MG63 (cell line): Measurements from ENCODE around the gene MTFP1. TPM values are rescaled to one million over a fixed set of nuclear protein-coding genes. Genes with fewer than 3 reads are reported as not detected.
"Not testable (repeated sequence)": the region's sequence is repeated elsewhere in the genome, so short reads cannot be mapped to it uniquely, and the experiment has no call there.

Source experiments
- DNase-seq: peaks from one replicate; pipeline ENCODE4 v3.0.0-alpha.2; 2020
- H3K27me3 ChIP-seq: fragments of 250-450 bp; sonication (Bioruptor Pico); 2 replicates; pipeline ENCODE4 v1.5.1; 2020; ENCODE audit warnings: mild to moderate bottlenecking, moderate library complexity
- H3K36me3 ChIP-seq: fragments of 250-450 bp; sonication (Bioruptor Pico); 2 replicates; pipeline ENCODE4 v1.5.1; 2020; ENCODE audit warnings: mild to moderate bottlenecking, moderate library complexity
- H3K4me3 ChIP-seq: fragments of 250-450 bp; sonication (Bioruptor Pico); 2 replicates; pipeline ENCODE4 v1.5.1; 2020; ENCODE audit warnings: mild to moderate bottlenecking, moderate library complexity
- H3K9me3 ChIP-seq: fragments of 250-450 bp; sonication (Bioruptor Pico); 2 replicates; pipeline ENCODE4 v1.5.1; 2020; ENCODE audit warnings: mild to moderate bottlenecking, moderate library complexity
- total RNA-seq: library from RNA; depleted of rRNA; stranded (reverse); fragments of >200 nt; shearing (Covaris generic); gene quantifications from 2 replicates; pipeline ENCODE4 v1.2.3, GENCODE V29; 2014; ENCODE audit warnings: low replicate concordance

Gene MTFP1
- total RNA-seq, 1 experiment from 2014 or later = 35.5 TPM

DNA sequence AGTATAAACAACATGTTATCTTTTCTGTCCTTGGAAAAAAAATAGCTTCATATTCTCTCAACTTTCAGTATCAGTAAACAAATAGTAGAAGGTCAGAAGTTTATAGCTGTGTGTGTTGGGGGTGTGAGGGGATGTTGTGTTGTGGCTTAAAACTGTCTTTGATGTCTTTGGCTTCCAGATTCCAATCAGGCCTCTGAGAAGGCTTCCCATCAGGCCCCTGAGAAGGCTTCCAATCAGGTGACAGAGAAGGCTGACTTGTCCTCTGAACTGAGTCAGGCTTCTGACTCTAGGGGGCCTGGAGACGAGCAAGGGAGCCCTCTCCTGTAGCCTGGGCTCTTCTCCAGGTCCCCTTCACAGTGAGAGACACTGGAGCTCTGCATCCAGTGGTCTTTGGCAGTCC is 9.3 kb downstream of the MTFP1 start:
- no peaks in the 10 kb centered on the region for H3K9me3 ChIP-seq
- no peaks in the 10 kb centered on the region for H3K27me3 ChIP-seq
- DNase-seq = no peak
- no peak overlapping the region for H3K4me3 ChIP-seq
- H3K36me3 ChIP-seq = no peaks in the 10 kb centered on the region

DNA sequence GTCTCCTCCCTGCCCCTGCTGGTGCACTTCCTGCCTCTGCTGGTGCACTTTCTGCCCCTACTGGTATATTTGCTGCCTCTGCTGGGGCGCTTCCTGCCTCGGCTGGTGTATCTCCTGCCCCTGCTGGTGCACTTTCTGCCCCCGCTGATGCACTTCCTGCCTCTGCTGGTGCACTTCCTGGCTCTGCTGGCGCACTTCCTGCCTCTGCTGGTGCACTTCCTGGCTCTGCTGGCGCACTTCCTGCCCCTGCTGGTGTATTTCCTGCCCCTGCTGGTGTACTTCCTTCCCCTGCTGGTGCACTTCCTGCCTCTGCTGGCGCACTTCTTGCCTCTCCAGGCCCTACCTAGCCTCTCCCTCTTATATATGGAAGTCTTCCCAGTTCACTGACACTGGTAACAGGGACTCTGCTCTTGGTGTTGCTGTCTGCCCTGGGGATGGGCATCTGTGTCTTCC is 10.1 kb downstream of the MTFP1 start:
- H3K27me3 ChIP-seq = no peaks in the 10 kb centered on the region
- H3K4me3 ChIP-seq = no peak overlapping the region
- DNase-seq = no peak
- no peaks in the 10 kb centered on the region for H3K36me3 ChIP-seq
- H3K9me3 ChIP-seq = no peaks in the 10 kb centered on the region

DNA sequence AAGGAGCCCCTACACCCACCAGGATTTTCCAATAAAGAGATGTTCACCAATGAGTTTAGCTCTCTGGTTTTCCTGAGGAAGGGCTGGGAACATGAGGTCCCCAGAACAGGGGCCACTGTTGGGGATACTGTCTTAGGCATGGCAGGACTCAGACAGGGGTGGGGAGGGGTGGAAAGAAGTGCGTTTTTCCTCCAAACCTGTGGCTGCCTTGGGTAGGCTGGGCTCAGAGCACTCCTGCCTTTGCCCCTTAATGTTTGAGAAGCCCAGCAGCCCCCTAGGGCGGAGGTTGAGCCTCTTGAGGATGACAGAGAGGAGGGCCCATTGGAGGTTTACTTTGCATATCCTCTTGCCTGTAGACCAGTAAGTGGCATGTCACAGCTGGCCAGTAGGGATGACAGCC is 10.6 kb downstream of the MTFP1 start:
- DNase-seq = no peak
- H3K9me3 ChIP-seq = no peaks in the 10 kb centered on the region
- H3K36me3 ChIP-seq = no peaks in the 10 kb centered on the region
- H3K27me3 ChIP-seq = no peaks in the 10 kb centered on the region
- H3K4me3 ChIP-seq = no peak overlapping the region

DNA sequence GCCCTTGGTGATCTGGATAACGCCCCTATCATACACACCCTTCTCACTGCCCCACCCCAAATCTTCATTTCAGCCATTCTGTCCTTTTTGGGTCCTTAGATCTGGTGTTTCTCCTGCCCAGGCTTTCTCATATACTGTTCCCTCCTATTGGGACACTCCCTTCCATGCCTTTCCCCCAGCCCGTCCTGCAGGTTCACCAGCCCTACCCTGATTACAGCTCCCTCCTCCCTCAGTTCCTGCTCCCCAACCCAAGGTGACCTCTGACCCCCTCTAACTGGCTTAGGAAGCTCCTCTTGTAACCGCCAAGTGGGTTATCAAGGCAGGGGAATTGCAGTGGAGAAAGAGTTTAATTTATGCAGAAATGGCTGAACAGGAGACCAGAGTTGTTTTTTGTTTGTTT is 13.0 kb downstream of the MTFP1 start:
- no peak overlapping the region for H3K4me3 ChIP-seq
- no peaks in the 10 kb centered on the region for H3K9me3 ChIP-seq
- no peaks in the 10 kb centered on the region for H3K36me3 ChIP-seq
- DNase-seq = no peak
- no peaks in the 10 kb centered on the region for H3K27me3 ChIP-seq

DNA sequence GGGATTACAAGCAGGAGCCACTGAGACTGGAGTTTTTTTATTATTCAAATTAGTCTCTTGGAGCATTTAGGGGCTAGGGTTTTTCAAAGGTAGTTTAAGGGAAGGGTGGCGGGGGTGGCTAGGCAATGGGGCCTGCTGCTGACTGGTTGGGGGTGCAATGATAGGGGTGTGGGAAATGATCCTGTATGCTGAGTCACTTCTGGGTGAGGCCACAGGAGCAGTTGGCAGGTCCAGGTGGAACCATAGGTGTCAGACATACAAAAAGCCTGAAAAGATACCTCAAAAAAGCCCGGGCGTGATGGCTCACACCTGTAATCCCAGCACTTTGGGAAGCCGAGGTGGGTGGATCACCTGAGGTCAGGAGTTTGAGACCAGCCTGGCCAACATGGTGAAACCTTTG is 13.7 kb downstream of the MTFP1 start:
- H3K4me3 ChIP-seq = no peak overlapping the region
- H3K36me3 ChIP-seq = no peaks in the 10 kb centered on the region
- no peaks in the 10 kb centered on the region for H3K9me3 ChIP-seq
- H3K27me3 ChIP-seq = no peaks in the 10 kb centered on the region
- no peak for DNase-seq

DNA sequence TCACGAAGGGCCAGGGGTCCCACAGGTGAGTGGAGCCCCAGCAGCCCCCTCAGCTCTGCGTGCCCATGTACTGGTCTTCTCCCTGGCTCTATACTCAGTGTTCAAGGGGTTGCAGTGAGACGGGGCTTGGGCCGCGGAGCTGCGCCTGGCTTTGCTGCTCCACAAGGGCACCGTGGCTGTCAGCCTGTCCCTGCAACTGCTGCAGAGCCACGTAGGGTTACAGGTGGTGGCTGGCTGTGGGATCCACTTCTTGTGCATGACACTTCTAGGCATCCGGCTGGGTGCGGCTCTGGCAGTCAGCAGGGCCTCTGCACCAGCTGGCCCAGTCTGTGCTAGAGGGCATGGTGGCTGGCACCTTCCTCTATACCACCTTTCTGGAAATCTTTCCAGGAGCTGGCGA is 14.3 kb downstream of the MTFP1 start:
- Histone ChIP-seq H3K36me3 (no peaks in the 10 kb centered on the region), H3K27me3 (no peaks in the 10 kb centered on the region), H3K4me3 (no peak overlapping the region), H3K9me3 (no peaks in the 10 kb centered on the region)
- no peak for DNase-seq

DNA sequence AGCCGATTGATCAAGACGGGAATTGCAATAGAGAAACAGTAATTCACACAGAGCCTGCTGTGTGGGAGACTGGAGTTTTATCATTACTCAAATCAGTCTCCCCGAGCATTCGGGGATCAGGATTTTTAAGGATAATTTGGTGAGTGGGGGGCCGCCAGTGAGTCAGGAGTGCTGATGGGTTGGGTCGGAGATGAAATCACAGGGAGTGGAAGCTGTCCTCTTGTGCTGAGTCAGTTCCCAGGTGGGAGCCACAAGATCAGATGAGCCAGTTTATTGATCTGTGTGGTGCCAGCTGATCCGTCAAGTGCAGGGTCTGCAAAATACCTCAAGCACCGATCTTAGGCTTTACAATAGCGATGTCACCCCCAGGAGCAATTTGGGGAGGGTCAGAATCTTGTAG is 15.5 kb downstream of the MTFP1 start:
- H3K9me3 ChIP-seq = no peaks in the 10 kb centered on the region
- no peak for DNase-seq
- H3K4me3 ChIP-seq = no peak overlapping the region
- H3K36me3 ChIP-seq = no peaks in the 10 kb centered on the region
- no peaks in the 10 kb centered on the region for H3K27me3 ChIP-seq

DNA sequence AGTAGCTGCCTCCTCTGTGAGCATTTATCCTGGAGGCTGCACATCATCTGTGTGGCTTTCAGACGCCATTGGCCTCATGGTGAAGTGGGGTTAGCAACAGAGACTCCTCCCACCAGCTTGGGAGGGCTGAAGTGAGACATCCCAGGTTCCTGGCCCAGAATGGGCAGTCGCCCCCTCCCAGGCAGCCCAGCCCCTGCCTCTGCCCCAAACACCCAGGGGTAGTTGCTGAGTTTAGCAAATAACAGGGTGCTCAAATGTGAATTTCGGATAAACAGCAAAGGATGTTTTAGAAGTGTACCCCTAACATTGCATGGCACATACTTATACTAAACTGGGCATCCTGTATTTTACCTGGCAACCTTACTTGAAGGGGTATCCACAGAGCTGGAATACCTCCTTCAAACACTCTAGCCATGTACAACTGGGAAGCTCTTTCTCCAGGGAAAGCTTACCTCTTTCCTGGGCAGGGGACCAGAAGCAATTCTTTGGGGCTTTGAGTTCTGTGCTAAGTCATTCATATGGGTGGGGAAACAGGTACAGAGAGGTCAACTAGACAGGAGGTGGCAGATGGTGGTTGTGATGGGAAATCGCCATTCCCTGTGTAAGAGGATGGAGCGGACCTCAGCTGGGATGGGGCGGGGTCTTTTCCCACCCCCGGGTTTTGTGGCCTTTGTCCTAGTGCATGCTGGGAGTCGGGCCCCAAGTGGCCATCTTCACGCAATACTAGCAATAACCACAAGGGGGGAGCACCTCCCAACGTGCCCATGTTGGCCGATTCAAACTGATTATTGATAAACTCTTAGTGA is 19.3 kb downstream of the MTFP1 start:
- no peaks in the 10 kb centered on the region for H3K9me3 ChIP-seq
- H3K27me3 ChIP-seq = no peaks in the 10 kb centered on the region
- H3K36me3 ChIP-seq = no peaks in the 10 kb centered on the region
- no peak overlapping the region for H3K4me3 ChIP-seq
- DNase-seq = peak; percentile 61

DNA sequence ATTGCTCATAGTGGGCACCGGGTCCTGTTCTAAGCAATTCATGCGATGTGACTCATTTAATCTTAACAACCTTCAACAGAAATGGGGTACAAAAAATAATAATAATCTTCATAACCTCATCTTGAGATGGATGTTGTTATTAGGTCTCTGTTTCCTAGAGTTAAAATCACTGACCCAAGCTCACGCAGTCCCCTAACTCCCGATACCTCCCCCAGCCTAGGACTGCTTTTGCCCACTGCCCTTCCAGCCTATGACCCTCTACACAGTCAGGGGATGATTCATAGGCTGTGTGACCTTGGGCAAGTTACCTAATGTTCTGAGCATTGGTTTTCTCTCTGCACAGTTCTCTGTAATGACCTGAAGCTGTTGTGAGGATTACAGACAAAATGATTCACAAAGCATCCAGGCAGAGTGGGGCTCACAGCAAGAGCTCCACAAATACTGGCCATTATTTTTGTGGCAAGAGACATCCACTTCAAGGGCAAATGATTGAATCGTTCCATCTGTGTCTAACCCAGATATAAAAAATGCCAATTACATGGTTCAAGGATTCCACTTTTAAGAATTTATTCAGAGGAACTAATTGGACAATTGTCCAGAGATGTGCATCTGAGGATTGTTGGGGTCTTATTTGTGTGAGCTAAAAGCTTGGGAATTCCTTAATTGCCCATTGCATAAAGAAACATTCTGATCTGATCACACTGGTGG is 20.0 kb downstream of the MTFP1 start:
- Histone ChIP-seq H3K9me3 (no peaks in the 10 kb centered on the region), H3K36me3 (no peaks in the 10 kb centered on the region), H3K4me3 (no peak overlapping the region), H3K27me3 (no peaks in the 10 kb centered on the region)
- no peak for DNase-seq

DNA sequence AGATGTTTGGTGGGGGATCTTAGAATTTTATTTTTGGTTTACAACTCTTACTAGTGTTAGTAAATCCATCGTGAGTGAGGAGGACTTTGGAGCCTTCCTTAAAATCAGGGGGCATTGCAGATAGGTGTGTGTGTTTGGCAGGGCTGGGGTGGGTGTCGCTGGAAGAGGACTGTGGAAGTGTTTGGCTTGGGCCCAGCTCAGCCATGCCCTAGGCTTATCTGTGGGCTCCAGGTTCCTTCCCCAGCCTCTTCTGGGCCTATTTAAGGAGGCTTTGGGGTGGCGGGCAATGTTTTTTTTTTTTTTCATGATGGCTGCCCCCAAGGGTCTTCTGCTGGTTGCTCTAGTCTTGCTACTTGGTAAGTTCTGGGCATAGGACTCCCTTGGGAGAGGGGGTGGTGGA is 22.1 kb downstream of the MTFP1 start:
- DNase-seq = no peak
- H3K27me3 ChIP-seq = no peaks in the 10 kb centered on the region
- H3K9me3 ChIP-seq = no peaks in the 10 kb centered on the region
- no peak overlapping the region for H3K4me3 ChIP-seq
- H3K36me3 ChIP-seq = no peaks in the 10 kb centered on the region

DNA sequence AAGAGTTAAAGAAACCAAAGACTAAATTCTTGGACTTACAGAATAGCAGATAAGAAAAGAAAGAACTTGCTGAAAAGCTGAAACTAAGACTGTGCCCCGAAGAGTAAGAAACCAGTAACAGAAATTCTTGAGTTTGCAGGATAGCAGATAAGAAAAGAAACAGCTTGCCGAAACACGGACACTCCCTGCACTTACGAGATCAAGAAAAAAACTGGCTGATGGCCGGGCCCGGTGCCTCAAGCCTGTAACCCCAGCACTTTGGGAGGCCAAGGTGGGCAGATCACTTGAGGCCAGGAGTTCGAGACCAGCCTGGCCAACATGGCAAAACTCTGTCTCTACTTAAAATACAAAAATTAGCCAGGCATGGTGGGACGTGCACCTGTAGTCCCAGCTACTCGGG is 25.9 kb downstream of the MTFP1 start:
- H3K9me3 ChIP-seq, DNase-seq, H3K27me3 ChIP-seq, H3K36me3 ChIP-seq, H3K4me3 ChIP-seq: not testable (repeated sequence)

DNA sequence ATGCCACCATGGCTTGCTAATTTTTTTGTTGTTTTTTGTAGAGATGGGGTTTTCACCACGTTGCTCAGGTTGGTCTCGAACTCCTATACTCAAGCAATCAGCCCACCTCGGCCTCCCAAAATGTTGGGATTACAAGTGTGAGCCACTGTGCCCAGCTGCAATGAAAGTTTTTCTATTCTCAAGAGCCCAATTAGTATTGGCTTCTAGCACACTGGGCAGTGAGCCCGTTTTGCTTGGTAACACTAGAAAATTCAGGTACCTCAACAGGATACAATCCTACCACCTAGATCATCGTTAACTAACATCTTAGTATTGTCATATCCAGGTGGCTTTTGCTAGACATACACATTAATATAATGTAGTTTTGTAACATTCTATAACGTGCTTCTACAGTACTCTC is 27.3 kb downstream of the MTFP1 start:
- Histone ChIP-seq H3K36me3 (no peaks in the 10 kb centered on the region), H3K27me3 (no peaks in the 10 kb centered on the region), H3K9me3 (no peaks in the 10 kb centered on the region), H3K4me3 (no peak overlapping the region)
- no peak for DNase-seq

DNA sequence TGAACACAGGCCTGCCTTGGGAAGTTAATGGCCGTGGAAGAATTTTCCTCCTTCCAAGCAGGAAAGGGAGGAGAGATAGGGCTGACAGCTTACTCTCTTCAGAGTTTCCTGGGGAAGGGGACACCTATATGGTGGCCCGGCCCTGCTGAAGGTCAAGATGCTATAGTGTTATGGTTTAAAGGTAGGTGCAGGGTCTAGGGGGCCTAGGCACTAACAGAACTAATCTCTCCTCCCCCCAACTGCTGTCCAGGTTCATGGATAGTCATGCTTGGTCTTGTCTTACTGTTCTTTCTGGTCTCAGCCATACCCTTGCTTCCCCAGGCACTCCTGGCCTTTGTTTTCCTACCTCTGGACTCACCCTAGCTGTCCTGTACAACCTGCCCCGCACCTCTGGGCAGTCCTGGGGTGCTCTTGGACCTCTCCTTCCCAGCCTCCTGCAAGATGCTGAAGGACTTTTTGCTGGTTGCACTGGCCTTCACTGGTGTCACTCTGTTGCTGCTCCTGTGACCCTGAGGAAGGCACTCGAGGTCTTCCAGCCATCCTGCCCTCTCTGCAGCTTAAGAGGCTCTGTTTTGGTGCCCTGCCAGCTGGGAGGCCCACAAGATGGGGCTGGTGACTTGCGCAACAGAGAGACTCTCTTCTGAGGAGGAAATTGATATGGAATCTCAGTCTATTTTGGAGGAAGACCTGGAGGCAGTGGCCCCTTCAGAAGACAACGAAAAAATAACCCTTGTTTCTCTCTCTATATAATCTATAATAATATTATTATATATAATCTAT is 28.4 kb downstream of the MTFP1 start:
- H3K4me3 ChIP-seq = no peak overlapping the region
- no peaks in the 10 kb centered on the region for H3K27me3 ChIP-seq
- H3K36me3 ChIP-seq = no peaks in the 10 kb centered on the region
- no peaks in the 10 kb centered on the region for H3K9me3 ChIP-seq
- no peak for DNase-seq

DNA sequence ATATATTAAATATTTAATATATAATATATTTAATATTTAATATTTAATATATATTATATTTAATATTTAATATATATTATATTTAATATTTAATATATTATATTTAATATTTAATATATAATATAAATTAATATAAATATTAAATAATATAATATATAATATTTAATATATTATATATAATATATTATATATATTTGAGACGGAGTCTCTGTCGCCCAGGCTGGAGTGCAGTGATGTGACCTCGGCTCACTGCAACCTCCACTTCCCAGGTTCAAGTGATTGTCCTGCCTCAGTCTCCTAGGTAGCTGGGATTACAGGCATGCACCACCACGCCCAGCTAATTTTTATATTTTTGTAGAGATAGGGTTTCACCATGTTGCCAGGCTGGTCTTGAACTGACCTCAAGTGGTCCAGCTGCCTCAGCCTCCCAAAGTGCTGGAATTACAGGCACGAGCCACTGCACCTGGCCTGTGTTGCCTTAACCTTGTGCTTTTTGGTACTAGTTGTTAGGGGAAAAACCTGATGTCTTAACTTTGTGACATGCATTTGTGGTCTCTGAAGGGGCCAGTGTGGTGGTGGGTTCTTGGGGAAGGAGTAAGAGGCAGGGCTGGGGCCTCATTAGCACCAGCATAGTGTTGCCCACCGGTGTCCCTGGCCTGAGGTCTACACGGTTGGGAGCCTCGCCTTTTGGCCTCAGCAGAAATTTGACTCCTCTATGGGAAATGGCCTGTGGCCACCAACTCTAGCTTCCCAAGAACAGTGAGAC is 29.7 kb downstream of the MTFP1 start:
- DNase-seq = no peak
- no peak overlapping the region for H3K4me3 ChIP-seq
- H3K27me3 ChIP-seq = no peaks in the 10 kb centered on the region
- no peaks in the 10 kb centered on the region for H3K9me3 ChIP-seq
- no peaks in the 10 kb centered on the region for H3K36me3 ChIP-seq

DNA sequence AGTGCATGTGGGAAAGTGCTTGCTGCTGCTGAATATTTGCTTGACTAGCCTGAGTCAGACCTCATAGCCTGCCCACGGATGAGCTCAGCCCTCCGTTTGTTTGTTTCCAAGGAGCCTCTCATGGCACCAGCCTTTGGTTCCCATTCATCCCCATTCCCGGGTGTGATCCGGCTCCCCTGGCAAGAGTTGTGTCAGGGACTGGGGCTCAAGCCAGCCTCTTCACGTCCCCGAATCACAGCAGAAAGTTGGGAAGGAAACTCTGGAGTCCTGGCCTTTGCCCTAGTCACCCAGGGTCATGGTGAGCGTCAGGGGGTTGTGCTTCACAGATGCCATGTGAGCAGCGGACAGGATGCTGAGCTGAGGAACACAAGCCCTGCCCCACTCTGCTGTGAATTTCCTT is 32.4 kb downstream of the MTFP1 start:
- Histone ChIP-seq H3K36me3 (no peaks in the 10 kb centered on the region), H3K9me3 (no peaks in the 10 kb centered on the region), H3K4me3 (no peak overlapping the region), H3K27me3 (no peaks in the 10 kb centered on the region)
- DNase-seq = peak; percentile 78

DNA sequence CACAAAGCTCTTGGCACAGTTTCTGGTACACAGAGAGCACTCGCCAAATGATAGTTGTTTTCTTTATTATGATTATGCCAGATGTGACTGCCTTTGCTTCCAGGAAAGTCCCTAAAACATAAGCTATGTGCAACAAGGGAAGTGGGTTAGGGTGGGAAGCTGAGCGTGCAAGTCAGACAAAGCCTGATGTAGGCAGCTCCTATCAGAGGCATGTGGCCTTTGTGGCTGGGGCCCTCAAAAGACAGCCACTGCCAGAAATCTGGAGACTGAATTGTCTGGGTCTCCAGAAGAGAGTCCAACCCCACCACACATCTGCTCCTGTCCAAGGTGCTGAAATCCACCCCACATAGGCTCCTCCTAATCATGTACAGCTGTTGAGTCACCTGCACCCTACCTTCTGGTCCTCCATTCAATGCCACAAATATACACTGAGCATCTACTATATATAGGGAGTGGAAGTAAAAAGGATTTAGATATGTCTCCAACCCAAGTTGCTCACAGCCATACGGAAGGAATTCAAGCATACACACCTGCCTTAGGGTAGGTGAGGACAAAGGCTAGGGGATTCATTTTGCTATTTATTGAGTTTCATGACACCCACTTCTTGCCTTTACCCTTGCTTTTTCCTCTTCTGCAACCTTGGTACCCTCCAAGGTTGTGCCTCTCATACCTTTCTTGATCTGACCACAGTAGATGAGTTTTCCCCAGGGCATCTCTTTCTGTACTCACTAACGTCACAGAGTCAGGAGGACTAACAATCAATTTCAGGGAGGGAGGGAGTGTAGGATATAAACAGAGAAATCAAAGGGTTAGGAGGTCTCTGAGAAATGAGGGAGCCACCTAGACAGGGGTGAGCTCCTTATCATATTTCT is 33.8 kb downstream of the MTFP1 start:
- H3K27me3 ChIP-seq = no peaks in the 10 kb centered on the region
- H3K9me3 ChIP-seq = no peaks in the 10 kb centered on the region
- no peaks in the 10 kb centered on the region for H3K36me3 ChIP-seq
- DNase-seq = peak; percentile 27
- H3K4me3 ChIP-seq = no peak overlapping the region
